ENCODE measurements around the gene SRRM4. TPM values are rescaled to one million over a fixed set of nuclear protein-coding genes. Genes with fewer than 3 reads are reported as not detected.
A peak's percentile ranks its signal among the peaks of the same experiment; 100 is the strongest.

SRRM4 gene
- not detected for total RNA-seq

GRCh38 chr12:118981285-118982211 is at the start of gene SRRM4:
TSS of gene SRRM4 (plus strand) at chr12:118981541. CDS start at chr12:118981883, 342 bp downstream.
- peaks cover 41% of the 10 kb centered on the region for H3K27me3 Mint-ChIP-seq (ENCODE audit: low read depth)
- no peak for ATAC-seq
- no peak for DNase-seq

GRCh38 chr12:118946256-118946655 is 35.1 kb upstream of the SRRM4 start:
- Mint-ChIP-seq H3K27me3 (ENCODE audit: low read depth) (no peaks in the 10 kb centered on the region), H3K36me3 (ENCODE audit: insufficient read depth) (no peaks in the 10 kb centered on the region), H3K4me3 (no peak overlapping the region), H3K9me3 (peaks cover 7% of the 10 kb centered on the region), H3K4me1 (ENCODE audit: low read depth) (no peaks in the 10 kb centered on the region)
- no peak for ATAC-seq
- no peak for DNase-seq

More at GRCh38 chr12:118981285-118982211, at the start of gene SRRM4:
- H3K4me1 Mint-ChIP-seq (ENCODE audit: low read depth): no peaks in the 10 kb centered on the region
- H3K4me3 Mint-ChIP-seq: no peak within 1 kb of the TSS
- H3K36me3 Mint-ChIP-seq (ENCODE audit: insufficient read depth): no peaks in the 10 kb centered on the region
- H3K9me3 Mint-ChIP-seq: peaks cover 3% of the 10 kb centered on the region

- Mint-ChIP-seq H3K27me3 (ENCODE audit: low read depth) (no peaks in the 10 kb centered on the region), H3K4me1 (ENCODE audit: low read depth) (no peaks in the 10 kb centered on the region), H3K9me3 (no peaks in the 10 kb centered on the region), H3K4me3 (no peak overlapping the region), H3K36me3 (ENCODE audit: insufficient read depth) (no peaks in the 10 kb centered on the region)
- DNase-seq (no peak), ATAC-seq (no peak)
These were observed 22.8 kb upstream of the SRRM4 start for GRCh38 chr12:118958520-118958919.

GRCh38 chr12:118959348-118959747 is 22.0 kb upstream of the SRRM4 start:
- Mint-ChIP-seq H3K4me3 (no peak overlapping the region), H3K4me1 (ENCODE audit: low read depth) (no peaks in the 10 kb centered on the region), H3K27me3 (ENCODE audit: low read depth) (no peaks in the 10 kb centered on the region), H3K36me3 (ENCODE audit: insufficient read depth) (no peaks in the 10 kb centered on the region), H3K9me3 (no peaks in the 10 kb centered on the region)
- DNase-seq: no peak
- no peak for ATAC-seq

GRCh38 chr12:118959985-118960560 is 21.3 kb upstream of the SRRM4 start:
- H3K27me3 Mint-ChIP-seq (ENCODE audit: low read depth): no peaks in the 10 kb centered on the region
- DNase-seq: no peak
- no peak for ATAC-seq
- H3K36me3 Mint-ChIP-seq (ENCODE audit: insufficient read depth): no peaks in the 10 kb centered on the region
- no peak overlapping the region for H3K4me3 Mint-ChIP-seq
- no peaks in the 10 kb centered on the region for H3K9me3 Mint-ChIP-seq
- H3K4me1 Mint-ChIP-seq (ENCODE audit: low read depth): no peaks in the 10 kb centered on the region

GRCh38 chr12:118960865-118961264 is 20.5 kb upstream of the SRRM4 start:
- Mint-ChIP-seq H3K27me3 (ENCODE audit: low read depth) (no peaks in the 10 kb centered on the region), H3K9me3 (peaks cover 6% of the 10 kb centered on the region)

GRCh38 chr12:118964988-118965387 is 16.4 kb upstream of the SRRM4 start:
- ATAC-seq (no peak), DNase-seq (no peak)
- H3K4me1 Mint-ChIP-seq (ENCODE audit: low read depth): no peaks in the 10 kb centered on the region
- no peaks in the 10 kb centered on the region for H3K36me3 Mint-ChIP-seq (ENCODE audit: insufficient read depth)
- H3K9me3 Mint-ChIP-seq: peaks cover 20% of the 10 kb centered on the region
- no peaks in the 10 kb centered on the region for H3K27me3 Mint-ChIP-seq (ENCODE audit: low read depth)
- no peak overlapping the region for H3K4me3 Mint-ChIP-seq

More at GRCh38 chr12:118960865-118961264, 20.5 kb upstream of the SRRM4 start:
- H3K36me3 Mint-ChIP-seq (ENCODE audit: insufficient read depth): no peaks in the 10 kb centered on the region
- no peaks in the 10 kb centered on the region for H3K4me1 Mint-ChIP-seq (ENCODE audit: low read depth)
- ATAC-seq: no peak
- H3K4me3 Mint-ChIP-seq: no peak overlapping the region
- DNase-seq: no peak

DNA sequence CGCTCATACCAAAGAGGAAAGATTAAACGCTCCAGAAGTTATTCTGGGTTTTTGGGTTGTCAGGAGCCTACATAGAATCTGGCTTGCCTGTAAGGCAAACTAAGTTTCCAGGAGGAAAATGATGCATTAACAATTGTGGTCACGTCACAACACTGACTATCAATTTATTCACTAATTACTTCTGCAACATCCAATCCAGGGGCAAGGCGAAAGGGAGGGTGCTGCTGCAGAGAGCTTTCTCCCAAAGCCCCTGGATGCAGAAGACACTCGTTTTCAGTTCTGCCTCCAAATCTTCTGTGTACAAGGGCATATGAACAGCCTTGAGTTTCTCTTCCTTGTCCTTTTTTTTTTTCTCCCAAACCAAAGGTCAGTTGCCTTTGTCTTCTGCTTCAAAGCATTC is 10.5 kb upstream of the SRRM4 start:
- ATAC-seq: no peak
- Mint-ChIP-seq H3K4me1 (ENCODE audit: low read depth) (no peaks in the 10 kb centered on the region), H3K27me3 (ENCODE audit: low read depth) (no peaks in the 10 kb centered on the region), H3K36me3 (ENCODE audit: insufficient read depth) (no peaks in the 10 kb centered on the region), H3K4me3 (no peak overlapping the region), H3K9me3 (peaks cover 14% of the 10 kb centered on the region)
- no peak for DNase-seq

GRCh38 chr12:118972982-118973381 is 8.4 kb upstream of the SRRM4 start:
- H3K9me3 Mint-ChIP-seq: peaks cover 6% of the 10 kb centered on the region
- H3K4me1 Mint-ChIP-seq (ENCODE audit: low read depth): no peaks in the 10 kb centered on the region
- H3K4me3 Mint-ChIP-seq: no peak overlapping the region
- H3K27me3 Mint-ChIP-seq (ENCODE audit: low read depth): no peaks in the 10 kb centered on the region
- DNase-seq: no peak
- H3K36me3 Mint-ChIP-seq (ENCODE audit: insufficient read depth): no peaks in the 10 kb centered on the region
- no peak for ATAC-seq

DNA sequence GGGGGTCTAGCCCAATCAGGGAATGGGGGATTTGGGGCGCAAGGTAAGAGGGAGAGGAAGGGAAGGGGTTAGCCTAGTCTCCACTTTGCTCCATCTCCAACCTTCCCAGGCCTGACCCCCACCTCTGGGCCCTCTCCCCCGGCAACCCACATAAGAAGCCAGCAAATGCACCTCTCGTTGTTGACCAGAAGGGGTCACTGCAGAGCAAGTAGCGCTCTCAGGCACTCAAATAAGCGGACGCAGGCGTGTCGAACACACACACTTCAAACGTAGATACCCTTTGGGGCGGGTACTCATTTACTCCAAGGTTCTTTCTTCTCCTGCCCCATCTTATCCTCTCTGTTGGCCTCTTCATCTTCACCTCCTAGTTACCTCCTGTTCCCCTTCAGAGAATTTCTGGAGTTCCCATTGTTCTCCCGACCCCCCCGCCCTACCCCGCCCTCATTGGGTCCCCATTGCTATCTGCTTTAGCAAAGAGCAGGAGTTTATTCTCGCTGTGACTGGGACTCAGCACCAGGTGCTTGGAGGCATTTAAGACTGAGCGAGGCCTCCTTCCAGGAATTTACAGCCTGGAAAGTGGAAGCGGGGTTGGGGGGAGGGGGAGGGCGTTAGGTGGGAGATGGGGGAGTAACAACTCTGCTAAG is 1.5 kb upstream of the SRRM4 start:
- H3K4me1 Mint-ChIP-seq (ENCODE audit: low read depth): no peaks in the 10 kb centered on the region
- ATAC-seq (peak in 1 of 2 donors; percentile 48), DNase-seq (no peak)
- no peaks in the 10 kb centered on the region for H3K36me3 Mint-ChIP-seq (ENCODE audit: insufficient read depth)
- H3K9me3 Mint-ChIP-seq: peaks cover 3% of the 10 kb centered on the region
- peaks cover 41% of the 10 kb centered on the region for H3K27me3 Mint-ChIP-seq (ENCODE audit: low read depth)
- no peak overlapping the region for H3K4me3 Mint-ChIP-seq

GRCh38 chr12:118980407-118981014 is 830 bp upstream of the SRRM4 start:
- DNase-seq: no peak
- Mint-ChIP-seq H3K27me3 (ENCODE audit: low read depth) (peaks cover 41% of the 10 kb centered on the region), H3K36me3 (ENCODE audit: insufficient read depth) (no peaks in the 10 kb centered on the region), H3K4me1 (ENCODE audit: low read depth) (no peaks in the 10 kb centered on the region), H3K9me3 (peaks cover 3% of the 10 kb centered on the region), H3K4me3 (no peak overlapping the region)
- ATAC-seq: no peak

DNA sequence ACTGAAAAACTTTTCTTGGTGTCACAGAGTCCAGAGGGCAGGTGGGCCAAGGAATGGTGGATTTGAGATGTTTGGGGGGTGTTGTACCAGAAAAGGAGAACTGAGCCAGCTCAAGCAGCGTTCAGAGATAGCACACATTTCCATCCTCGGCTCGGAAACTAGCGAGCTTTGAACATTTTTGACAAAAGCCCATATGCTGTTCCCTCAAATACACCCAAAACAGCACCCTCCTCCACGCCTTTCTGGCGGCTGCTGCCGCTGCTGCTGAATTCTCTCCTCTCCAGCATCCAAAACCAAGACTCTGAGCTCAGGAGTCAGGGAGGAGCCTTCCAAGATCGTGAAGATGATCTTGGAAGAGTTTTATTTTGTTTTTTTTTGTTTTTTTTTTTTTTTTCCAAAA is 961 bp downstream of the SRRM4 start:
- H3K27me3 Mint-ChIP-seq (ENCODE audit: low read depth): peaks cover 41% of the 10 kb centered on the region
- no peak overlapping the region for H3K4me3 Mint-ChIP-seq
- ATAC-seq: no peak
- peaks cover 3% of the 10 kb centered on the region for H3K9me3 Mint-ChIP-seq
- DNase-seq: no peak
- H3K4me1 Mint-ChIP-seq (ENCODE audit: low read depth): no peaks in the 10 kb centered on the region
- H3K36me3 Mint-ChIP-seq (ENCODE audit: insufficient read depth): no peaks in the 10 kb centered on the region

- H3K4me1 Mint-ChIP-seq (ENCODE audit: low read depth): no peaks in the 10 kb centered on the region
- no peak overlapping the region for H3K4me3 Mint-ChIP-seq
- ATAC-seq (no peak), DNase-seq (no peak)
- peaks cover 41% of the 10 kb centered on the region for H3K27me3 Mint-ChIP-seq (ENCODE audit: low read depth)
- H3K36me3 Mint-ChIP-seq (ENCODE audit: insufficient read depth): no peaks in the 10 kb centered on the region
- H3K9me3 Mint-ChIP-seq: peaks cover 3% of the 10 kb centered on the region
These were observed 1.8 kb downstream of the SRRM4 start for GRCh38 chr12:118982984-118983761.
